Brain microvascular endothelial cell (primary cell): Measurements from ENCODE around the gene RYR3.

Experiments used
- DNase-seq: peaks from one replicate; pipeline ENCODE4 v3.0.0-alpha.2; 2020
- H3K27ac ChIP-seq: fragments of 250-450 bp; sonication (Bioruptor Pico); 2 replicates; pipeline ENCODE4 v1.5.1; 2020; ENCODE audit warnings: mild to moderate bottlenecking, moderate library complexity
- H3K27me3 ChIP-seq: fragments of 250-450 bp; sonication (Bioruptor Pico); replicated peaks from 2 replicates; pipeline ENCODE4 v1.5.1; 2020; ENCODE audit warnings: mild to moderate bottlenecking
- H3K36me3 ChIP-seq: fragments of 250-450 bp; sonication (Bioruptor Pico); replicated peaks from 2 replicates; pipeline ENCODE4 v1.5.1; 2020; ENCODE audit warnings: mild to moderate bottlenecking
- H3K4me3 ChIP-seq: 2 replicates; pipeline ENCODE4 v1.5.1; 2011; ENCODE audit warnings: low read depth, mild to moderate bottlenecking, control low read depth, low read length, moderate library complexity
- in situ Hi-C: cut with HindIII; loops from 2 replicates; pipeline ENCODE4 v1.10.0; 2017; ENCODE audit warnings: low sequenced_read_pairs, low pct_ligation_motif_present
- TF ChIP-seq, protein P1 (sequence below): IDR thresholded peaks from 2 replicates; pipeline ENCODE4 v1.5.1; 2011; ENCODE audit warnings: low read depth, mild to moderate bottlenecking, moderate library complexity, low read length, control low read depth, inconsistent platforms; ENCODE audit errors: missing control alignments

Gene RYR3

DNA sequence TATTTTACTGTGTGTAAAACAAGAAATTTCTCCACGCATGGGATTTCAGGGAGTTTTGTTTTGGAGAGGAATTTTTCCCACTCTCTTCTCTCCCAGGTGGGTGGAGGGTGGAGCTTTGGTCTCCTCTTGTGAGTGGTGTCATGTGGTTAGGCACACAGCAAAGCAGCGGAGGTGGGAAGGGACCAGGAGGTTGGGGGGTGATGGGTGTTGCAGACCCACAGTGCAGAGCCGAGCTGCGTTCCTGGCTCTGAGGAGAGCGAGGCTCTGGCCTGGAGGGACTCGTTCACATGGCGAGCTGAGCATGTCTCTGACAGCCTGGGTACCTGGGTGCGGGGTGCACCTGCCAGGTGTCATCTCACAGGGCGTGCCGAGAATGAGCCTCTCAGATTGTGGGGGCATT lies 87.8 kb downstream of the RYR3 start:
- no peak for DNase-seq
- Histone ChIP-seq H3K27ac (no peak overlapping the region), H3K36me3 (no peaks in the 10 kb centered on the region), H3K4me3 (no peak overlapping the region), H3K27me3 (no peaks in the 10 kb centered on the region)
- in situ Hi-C loops: no loop called here
- TF ChIP-seq, protein P1, sequence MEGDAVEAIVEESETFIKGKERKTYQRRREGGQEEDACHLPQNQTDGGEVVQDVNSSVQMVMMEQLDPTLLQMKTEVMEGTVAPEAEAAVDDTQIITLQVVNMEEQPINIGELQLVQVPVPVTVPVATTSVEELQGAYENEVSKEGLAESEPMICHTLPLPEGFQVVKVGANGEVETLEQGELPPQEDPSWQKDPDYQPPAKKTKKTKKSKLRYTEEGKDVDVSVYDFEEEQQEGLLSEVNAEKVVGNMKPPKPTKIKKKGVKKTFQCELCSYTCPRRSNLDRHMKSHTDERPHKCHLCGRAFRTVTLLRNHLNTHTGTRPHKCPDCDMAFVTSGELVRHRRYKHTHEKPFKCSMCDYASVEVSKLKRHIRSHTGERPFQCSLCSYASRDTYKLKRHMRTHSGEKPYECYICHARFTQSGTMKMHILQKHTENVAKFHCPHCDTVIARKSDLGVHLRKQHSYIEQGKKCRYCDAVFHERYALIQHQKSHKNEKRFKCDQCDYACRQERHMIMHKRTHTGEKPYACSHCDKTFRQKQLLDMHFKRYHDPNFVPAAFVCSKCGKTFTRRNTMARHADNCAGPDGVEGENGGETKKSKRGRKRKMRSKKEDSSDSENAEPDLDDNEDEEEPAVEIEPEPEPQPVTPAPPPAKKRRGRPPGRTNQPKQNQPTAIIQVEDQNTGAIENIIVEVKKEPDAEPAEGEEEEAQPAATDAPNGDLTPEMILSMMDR: no peak

DNA sequence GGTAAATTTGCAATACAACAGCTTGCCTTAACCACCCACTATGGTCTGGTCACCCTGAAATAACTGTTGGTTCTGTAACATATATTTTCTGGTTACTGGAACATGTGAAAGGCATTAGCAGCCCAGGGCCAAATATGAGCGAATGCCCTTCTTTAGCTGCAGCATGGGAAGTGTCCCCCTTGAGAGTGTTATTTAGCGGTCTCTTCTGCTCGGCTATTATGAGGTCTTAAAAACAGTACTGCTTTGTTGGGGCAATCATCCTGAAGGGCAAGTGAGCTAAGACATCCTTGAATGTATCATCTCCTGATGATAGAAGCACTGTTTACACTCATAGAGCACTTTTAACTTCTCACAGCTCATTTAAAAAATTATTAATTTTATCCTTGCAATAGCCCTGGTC lies 90.2 kb downstream of the RYR3 start:
- no peak overlapping the region for H3K4me3 ChIP-seq
- in situ Hi-C loops: no loop called here
- H3K36me3 ChIP-seq: no peaks in the 10 kb centered on the region
- no peaks in the 10 kb centered on the region for H3K27me3 ChIP-seq
- TF ChIP-seq, protein P1: no peak
- no peak for DNase-seq
- H3K27ac ChIP-seq: no peak overlapping the region

DNA sequence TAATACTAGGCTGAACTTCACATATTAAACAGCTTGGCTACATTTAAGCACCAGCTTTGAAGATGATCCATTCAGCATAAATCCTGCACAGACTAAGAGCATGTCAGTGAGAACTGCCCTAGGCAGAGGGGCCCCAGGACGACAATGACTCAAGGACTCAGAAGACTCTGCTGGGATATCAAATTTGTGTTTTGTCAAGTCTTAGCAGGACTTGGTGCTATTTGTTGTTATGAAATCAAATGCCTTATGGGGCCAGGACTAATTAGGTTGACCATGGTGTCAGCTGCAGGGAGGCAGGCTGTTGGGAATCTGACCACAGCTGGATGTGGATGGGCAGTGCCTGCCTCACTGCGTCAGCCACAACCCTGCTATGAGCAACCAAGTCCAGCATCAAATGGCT lies 91.8 kb downstream of the RYR3 start:
- H3K27me3 ChIP-seq: no peaks in the 10 kb centered on the region
- H3K4me3 ChIP-seq: no peak overlapping the region
- TF ChIP-seq, protein P1: no peak
- no peak for DNase-seq
- H3K27ac ChIP-seq: no peak overlapping the region
- in situ Hi-C loops: no loop called here
- no peaks in the 10 kb centered on the region for H3K36me3 ChIP-seq

DNA sequence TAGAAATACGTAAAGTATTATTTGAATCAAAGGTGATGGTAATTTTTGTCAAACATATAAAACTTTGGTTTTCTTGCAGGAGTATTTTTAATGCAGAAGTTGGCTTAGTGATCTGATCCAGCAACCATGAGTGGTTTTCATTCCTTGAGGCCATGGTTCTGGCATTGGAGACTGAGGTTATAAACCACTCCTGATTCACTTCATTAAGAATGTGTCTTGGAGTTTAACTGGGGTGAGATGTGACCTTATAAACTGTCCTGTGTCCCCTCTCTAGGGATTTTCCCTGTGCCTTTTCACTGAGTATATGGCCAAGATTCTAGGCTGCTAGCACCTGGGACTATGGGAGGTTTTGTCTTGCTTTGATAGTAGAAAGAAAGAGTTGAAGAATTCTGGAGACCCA lies 94.3 kb downstream of the RYR3 start:
- in situ Hi-C loops: no loop called here
- Histone ChIP-seq H3K27me3 (no peaks in the 10 kb centered on the region), H3K4me3 (no peak overlapping the region), H3K27ac (no peak overlapping the region), H3K36me3 (no peaks in the 10 kb centered on the region)
- TF ChIP-seq, protein P1: no peak
- no peak for DNase-seq

DNA sequence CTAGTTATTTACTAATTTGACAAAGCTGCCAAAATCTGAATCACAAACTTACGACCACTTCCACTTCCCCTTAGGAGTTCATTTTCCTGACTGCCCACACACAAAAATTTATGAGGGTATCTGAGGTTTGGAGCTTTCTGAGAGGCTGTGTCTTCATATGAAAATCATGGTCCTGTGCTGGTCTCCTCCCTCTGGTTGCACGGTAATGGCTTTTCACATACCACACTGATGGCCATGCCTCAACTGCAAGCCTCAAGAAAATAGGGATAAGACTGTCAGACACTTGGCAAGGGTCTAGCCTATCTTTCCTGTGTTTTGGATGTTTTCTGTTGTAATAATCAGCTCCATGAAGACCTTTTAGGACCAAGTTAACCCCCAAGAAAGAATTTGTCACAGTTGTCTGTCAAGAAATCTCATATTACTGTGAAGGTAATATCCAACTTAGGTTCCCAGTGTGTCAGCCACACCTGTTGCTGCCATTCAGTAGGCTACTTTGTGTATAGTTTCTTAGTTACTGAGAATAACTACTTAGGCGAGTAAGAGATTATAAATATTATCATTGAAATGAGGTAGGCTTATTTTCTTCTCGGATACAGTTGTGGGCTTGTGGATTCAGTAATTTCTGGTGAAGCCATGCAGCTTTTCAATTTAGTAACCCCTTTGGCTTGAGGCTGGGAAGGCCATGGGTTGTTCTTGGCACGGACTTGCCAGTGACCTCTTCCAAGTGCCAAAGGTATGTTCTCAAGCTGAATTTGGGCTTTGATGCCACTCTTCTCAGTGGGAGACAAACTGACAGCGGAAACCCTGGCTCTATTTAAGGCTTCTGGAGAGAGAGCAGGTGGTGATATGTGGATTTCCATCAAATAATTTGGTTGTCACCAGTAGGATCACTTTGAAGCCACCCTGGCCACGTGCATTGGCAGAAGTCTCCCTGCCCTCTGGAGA lies 101.1 kb downstream of the RYR3 start:
- no peak overlapping the region for H3K27ac ChIP-seq
- H3K27me3 ChIP-seq: no peaks in the 10 kb centered on the region
- in situ Hi-C loops: no loop called here
- no peak for DNase-seq
- no peaks in the 10 kb centered on the region for H3K36me3 ChIP-seq
- TF ChIP-seq, protein P1: no peak
- no peak overlapping the region for H3K4me3 ChIP-seq
